K562 (cell line): ENCODE data around the gene GTF2H4. TPM values are rescaled to one million over a fixed set of nuclear protein-coding genes. Genes with fewer than 3 reads are reported as not detected.
A peak's percentile ranks its signal among the peaks of the same experiment; 100 is the strongest.

Source experiments
- CAMTA2 ChIP-seq: fragments of 250-450 bp; sonication (Bioruptor Pico); conservative IDR thresholded peaks from 2 replicates; pipeline ENCODE4 v1.5.1; 2022
- CCNT2 ChIP-seq: IDR thresholded peaks from 2 replicates; pipeline ENCODE4 v1.6.1; 2011; ENCODE audit warnings: borderline replicate concordance, low read depth, mild to moderate bottlenecking, moderate library complexity, mixed read lengths, low read length; ENCODE audit not compliant: insufficient read length; ENCODE audit errors: extremely low read depth
- COPS2 ChIP-seq: fragments of 450-650 bp; conservative IDR thresholded peaks from 2 replicates; pipeline ENCODE4 v1.6.1; 2016; ENCODE audit warnings: mild to moderate bottlenecking, moderate library complexity
- FOXM1 ChIP-seq, 2 experiments: fragments of 450-650 bp in 1 of 2; sonication (generic) in 1 of 2; formaldehyde crosslinking in 1 of 2; IDR thresholded peaks; 2 replicates each; pipeline versions ENCODE4 v1.6.1 to v1.9.0; 2017 to 2022; ENCODE audit warnings: low read depth in 2 of 2, mild to moderate bottlenecking in 2 of 2, missing genetic modification reagents in 1 of 2, moderate library complexity in 1 of 2
- GATA2 ChIP-seq: sonication (generic); formaldehyde crosslinking; IDR thresholded peaks from 2 replicates; pipeline ENCODE4 v1.4.0; 2020; ENCODE audit warnings: mild to moderate bottlenecking, missing genetic modification reagents
- HDAC2 ChIP-seq: fragments of 450-650 bp; IDR thresholded peaks from 2 replicates; pipeline ENCODE4 v1.6.1; 2016; ENCODE audit warnings: mild to moderate bottlenecking
- HMGXB4 ChIP-seq: sonication (generic); formaldehyde crosslinking; IDR thresholded peaks from 2 replicates; pipeline ENCODE4 v1.8.1; 2023; ENCODE audit warnings: mild to moderate bottlenecking, missing genetic modification reagents
- HOXB6 ChIP-seq: fragments of 250-450 bp; sonication (Bioruptor Pico); IDR thresholded peaks from 2 replicates; pipeline ENCODE4 v1.5.1; 2022; ENCODE audit warnings: mild to moderate bottlenecking, borderline replicate concordance
- IFI16 ChIP-seq: fragments of 250-450 bp; sonication (Bioruptor Pico); IDR thresholded peaks from 2 replicates; pipeline ENCODE4 v2.1.2; 2022; ENCODE audit warnings: mild to moderate bottlenecking, inconsistent platforms
- ILK ChIP-seq: fragments of 450-650 bp; IDR thresholded peaks from 2 replicates; pipeline ENCODE4 v1.6.1; 2016; ENCODE audit warnings: missing genetic modification characterization, low read depth, mild to moderate bottlenecking, missing compliant biosample characterization, moderate library complexity, borderline replicate concordance
- MCM3 ChIP-seq: fragments of 450-650 bp; IDR thresholded peaks from 2 replicates; pipeline ENCODE4 v1.6.1; 2016
- PML ChIP-seq: IDR thresholded peaks from 2 replicates; pipeline ENCODE4 v1.6.1; 2012; ENCODE audit warnings: low read length, inconsistent platforms
- PRMT5 ChIP-seq: sonication (generic); formaldehyde crosslinking; IDR thresholded peaks from 2 replicates; pipeline ENCODE4 v1.5.0; 2020; ENCODE audit warnings: missing genetic modification reagents
- RBM34 ChIP-seq: fragments of 200-400 bp; formaldehyde crosslinking; IDR thresholded peaks from 2 replicates; pipeline ENCODE4 v1.6.1; 2018; ENCODE audit warnings: low read length, borderline replicate concordance; ENCODE audit not compliant: insufficient read depth
- SMARCB1 ChIP-seq: IDR thresholded peaks from 2 replicates; pipeline ENCODE4 v1.6.1; 2011; ENCODE audit warnings: improper control_type of control experiment, low read depth; ENCODE audit not compliant: insufficient read length
- SREBF2 ChIP-seq: sonication (generic); formaldehyde crosslinking; IDR thresholded peaks from 2 replicates; pipeline ENCODE4 v1.4.0; 2020; ENCODE audit warnings: mild to moderate bottlenecking, missing genetic modification reagents
- TAL1 ChIP-seq: fragments of 450-650 bp; IDR thresholded peaks from 2 replicates; pipeline ENCODE4 v1.6.1; 2016; ENCODE audit warnings: mild to moderate bottlenecking
- U2AF2 ChIP-seq: fragments of 200-400 bp; formaldehyde crosslinking; optimal IDR thresholded peaks from 2 replicates; pipeline ENCODE3; 2017; ENCODE audit warnings: low read depth, mild to moderate bottlenecking, low read length
- ZKSCAN8 ChIP-seq: fragments of 200-800 bp; sonication (Bioruptor generic); IDR thresholded peaks from 2 replicates; pipeline ENCODE4 v1.6.1; 2016; ENCODE audit warnings: missing genetic modification characterization, missing compliant biosample characterization
- polyA plus RNA-seq, 8 experiments: library from polyadenylated mRNA; depleted of rRNA in 4 of 8; stranded (reverse) in 5 of 8; unstranded in 3 of 8; fragments of >200 nt; fragmentation: Nextera tagmentation in 2 of 8; fragmentation: Illumina TruSeq in 1 of 8; extraction: Ambion mirVana in 2 of 8; extraction: Trizol in 1 of 8; gene quantifications; 2 replicates each; pipeline versions ENCODE4 v1.2.1 to v1.2.3, GENCODE V29; 2011 to 2014; ENCODE audit warnings: inconsistent platforms in 1 of 8, missing spikeins in 1 of 8
- total RNA-seq, 7 experiments: library from RNA; depleted of rRNA in 6 of 7; stranded (reverse); fragments of >200 nt in 6 of 7; fragmentation: Illumina TruSeq in 2 of 7; extraction: Trizol in 2 of 7; gene quantifications; 2 replicates each; pipeline versions ENCODE4 v1.2.1 to v1.2.3, GENCODE V29; 2011 to 2021; ENCODE audit warnings: low replicate concordance in 1 of 7
- TF ChIP-seq, protein P1 (sequence below), 3 experiments: fragments of 200-800 bp in 1 of 3; sonication (Bioruptor generic) in 1 of 3; sonication (generic) in 1 of 3; formaldehyde crosslinking in 1 of 3; IDR thresholded peaks; 2 replicates each; pipeline versions ENCODE4 v1.6.1 to v1.8.0; 2016 to 2022; ENCODE audit warnings: mild to moderate bottlenecking in 2 of 3, missing compliant biosample characterization in 2 of 3, missing genetic modification characterization in 2 of 3, missing genetic modification reagents in 1 of 3
- TF ChIP-seq, protein P2 (sequence below): sonication (generic); formaldehyde crosslinking; IDR thresholded peaks from 2 replicates; pipeline ENCODE4 v1.8.1; 2023; ENCODE audit warnings: mild to moderate bottlenecking, missing genetic modification reagents
- TF ChIP-seq, protein P3 (sequence below): fragments of 450-650 bp; IDR thresholded peaks from one replicate; pipeline ENCODE4 v1.6.1; 2018; ENCODE audit warnings: mild to moderate bottlenecking, moderate library complexity; ENCODE audit not compliant: partially characterized antibody

Gene GTF2H4
- total and polyA plus RNA-seq, 9 of the 15 experiments (the other 6 are each of a cell fraction or from before 2014, with no cell fraction given), result 3.6 to 86.1 (median 39.6) TPM

DNA sequence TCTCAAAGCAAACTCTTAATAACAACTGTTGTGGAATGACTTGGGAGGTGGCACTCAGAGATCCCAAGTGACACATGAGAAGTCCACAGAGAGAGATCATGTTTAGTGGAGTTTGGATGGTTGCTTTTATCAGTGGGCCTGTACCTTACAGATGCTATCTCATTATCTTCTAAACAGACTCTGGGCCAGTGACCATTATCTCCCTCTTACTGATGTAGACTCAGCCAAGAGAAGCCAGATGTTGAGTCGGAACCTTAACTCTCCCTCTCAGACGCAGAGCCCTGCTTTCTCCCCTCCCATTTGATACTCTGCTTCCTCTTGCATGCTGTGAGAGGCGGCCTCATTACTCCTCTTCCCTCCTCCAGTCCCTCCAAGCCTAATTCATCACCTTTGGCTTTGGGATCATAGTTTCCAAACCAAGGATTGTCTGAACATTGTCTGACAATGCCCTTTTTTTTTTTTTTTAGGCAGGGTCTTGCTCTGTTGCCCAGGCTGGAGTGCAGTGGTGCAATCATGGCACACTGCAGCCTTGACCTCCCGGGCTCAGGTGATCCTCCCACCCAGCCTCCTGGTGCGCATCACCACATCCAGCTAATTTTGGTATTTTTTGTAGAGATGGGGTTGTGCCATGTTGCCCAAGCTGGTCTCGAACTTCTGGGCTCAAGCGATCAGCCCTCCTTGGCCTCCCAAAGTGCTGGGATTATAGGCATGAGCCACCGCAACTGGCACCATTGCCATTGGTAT, 28.2 kb upstream of the GTF2H4 start (continued):
- peak; percentile 60 for TF ChIP-seq CCNT2
- no peak for TF ChIP-seq U2AF2
- TF ChIP-seq, protein P1, sequence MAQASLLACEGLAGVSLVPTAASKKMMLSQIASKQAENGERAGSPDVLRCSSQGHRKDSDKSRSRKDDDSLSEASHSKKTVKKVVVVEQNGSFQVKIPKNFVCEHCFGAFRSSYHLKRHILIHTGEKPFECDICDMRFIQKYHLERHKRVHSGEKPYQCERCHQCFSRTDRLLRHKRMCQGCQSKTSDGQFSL (CRISPR knock-in tag; IDR thresholded peaks at IDR 0.05), result 0 out of 2 replicates have a peak, but pooled peaks have one; percentile 34
- TF ChIP-seq, protein P1 (tag; IDR thresholded peaks at IDR 0.05), result no peak
- TF ChIP-seq MCM3, result no peak
- TF ChIP-seq ILK (tag), result no peak
- no peak for TF ChIP-seq HOXB6 (CRISPR knock-in tag)
- no peak for TF ChIP-seq RBM34
- TF ChIP-seq HDAC2, result peak; percentile 78
- no peak for TF ChIP-seq COPS2
- TF ChIP-seq IFI16 (CRISPR knock-in tag), result no peak
- no peak for TF ChIP-seq SREBF2 (CRISPR knock-in tag)
- TF ChIP-seq, protein P2, sequence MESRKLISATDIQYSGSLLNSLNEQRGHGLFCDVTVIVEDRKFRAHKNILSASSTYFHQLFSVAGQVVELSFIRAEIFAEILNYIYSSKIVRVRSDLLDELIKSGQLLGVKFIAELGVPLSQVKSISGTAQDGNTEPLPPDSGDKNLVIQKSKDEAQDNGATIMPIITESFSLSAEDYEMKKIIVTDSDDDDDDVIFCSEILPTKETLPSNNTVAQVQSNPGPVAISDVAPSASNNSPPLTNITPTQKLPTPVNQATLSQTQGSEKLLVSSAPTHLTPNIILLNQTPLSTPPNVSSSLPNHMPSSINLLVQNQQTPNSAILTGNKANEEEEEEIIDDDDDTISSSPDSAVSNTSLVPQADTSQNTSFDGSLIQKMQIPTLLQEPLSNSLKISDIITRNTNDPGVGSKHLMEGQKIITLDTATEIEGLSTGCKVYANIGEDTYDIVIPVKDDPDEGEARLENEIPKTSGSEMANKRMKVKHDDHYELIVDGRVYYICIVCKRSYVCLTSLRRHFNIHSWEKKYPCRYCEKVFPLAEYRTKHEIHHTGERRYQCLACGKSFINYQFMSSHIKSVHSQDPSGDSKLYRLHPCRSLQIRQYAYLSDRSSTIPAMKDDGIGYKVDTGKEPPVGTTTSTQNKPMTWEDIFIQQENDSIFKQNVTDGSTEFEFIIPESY, result no peak
- TF ChIP-seq ZKSCAN8, result no peak
- peak; percentile 56 for TF ChIP-seq PML
- no peak for TF ChIP-seq SMARCB1
- no peak for TF ChIP-seq HMGXB4 (CRISPR knock-in tag)
- peak; percentile 38; the same call in 1 of the 2 replicates for TF ChIP-seq FOXM1 (IDR thresholded peaks at IDR 0.05; ENCODE audit: low read depth)
- TF ChIP-seq FOXM1 (CRISPR knock-in tag; IDR thresholded peaks at IDR 0.05; ENCODE audit: low read depth), result no peak
- peak; percentile 82 for TF ChIP-seq TAL1
- TF ChIP-seq PRMT5 (CRISPR knock-in tag), result no peak
- TF ChIP-seq CAMTA2 (CRISPR knock-in tag), result no peak
- peak; percentile 65; the same call in 1 of the 2 replicates for TF ChIP-seq GATA2 (CRISPR knock-in tag)
- TF ChIP-seq, protein P3, sequence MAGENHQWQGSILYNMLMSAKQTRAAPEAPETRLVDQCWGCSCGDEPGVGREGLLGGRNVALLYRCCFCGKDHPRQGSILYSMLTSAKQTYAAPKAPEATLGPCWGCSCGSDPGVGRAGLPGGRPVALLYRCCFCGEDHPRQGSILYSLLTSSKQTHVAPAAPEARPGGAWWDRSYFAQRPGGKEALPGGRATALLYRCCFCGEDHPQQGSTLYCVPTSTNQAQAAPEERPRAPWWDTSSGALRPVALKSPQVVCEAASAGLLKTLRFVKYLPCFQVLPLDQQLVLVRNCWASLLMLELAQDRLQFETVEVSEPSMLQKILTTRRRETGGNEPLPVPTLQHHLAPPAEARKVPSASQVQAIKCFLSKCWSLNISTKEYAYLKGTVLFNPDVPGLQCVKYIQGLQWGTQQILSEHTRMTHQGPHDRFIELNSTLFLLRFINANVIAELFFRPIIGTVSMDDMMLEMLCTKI, result no peak
